NCI-H510A treated with DMSO at 0.1 percent for 48 hours (cell line): ENCODE data around the gene PRDM15.

Experiments
- DNase-seq: peaks from one replicate; lab custom pipeline; 2025; lab: John Stamatoyannopoulos, UW

PRDM15 gene

GRCh38 chr21:41778930-41779600, 100.1 kb downstream of the PRDM15 start:
- DNase-seq, result peak; percentile 90

- DNase-seq, result peak; percentile 46
Observed at GRCh38 chr21:41777951-41778815, 101.0 kb downstream of the PRDM15 start.

DNA sequence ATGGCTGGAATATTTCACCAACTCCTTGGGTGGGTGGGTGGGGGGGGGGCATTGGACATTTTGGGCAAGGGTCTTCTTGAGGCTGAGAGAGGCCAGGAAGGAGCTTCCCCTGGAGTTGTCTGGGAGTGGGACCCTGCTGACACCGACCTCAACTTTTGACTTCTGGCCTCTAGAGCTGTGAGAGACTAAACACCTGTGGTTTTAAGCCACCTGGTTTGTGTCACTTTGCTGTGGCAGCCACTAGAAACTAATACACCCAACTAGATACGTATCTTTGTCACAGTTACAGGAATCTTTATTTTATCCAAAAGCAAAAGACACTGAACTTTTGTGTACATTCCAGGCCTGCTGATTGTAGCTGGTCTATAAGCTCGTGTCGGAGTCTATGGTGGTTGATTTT, 102.4 kb downstream of the PRDM15 start:
- no peak for DNase-seq

- DNase-seq, result no peak
Observed at GRCh38 chr21:41775149-41775472, 104.0 kb downstream of the PRDM15 start.

- peak; percentile 93 for DNase-seq
Observed at GRCh38 chr21:41774467-41775148, 104.5 kb downstream of the PRDM15 start.

DNA sequence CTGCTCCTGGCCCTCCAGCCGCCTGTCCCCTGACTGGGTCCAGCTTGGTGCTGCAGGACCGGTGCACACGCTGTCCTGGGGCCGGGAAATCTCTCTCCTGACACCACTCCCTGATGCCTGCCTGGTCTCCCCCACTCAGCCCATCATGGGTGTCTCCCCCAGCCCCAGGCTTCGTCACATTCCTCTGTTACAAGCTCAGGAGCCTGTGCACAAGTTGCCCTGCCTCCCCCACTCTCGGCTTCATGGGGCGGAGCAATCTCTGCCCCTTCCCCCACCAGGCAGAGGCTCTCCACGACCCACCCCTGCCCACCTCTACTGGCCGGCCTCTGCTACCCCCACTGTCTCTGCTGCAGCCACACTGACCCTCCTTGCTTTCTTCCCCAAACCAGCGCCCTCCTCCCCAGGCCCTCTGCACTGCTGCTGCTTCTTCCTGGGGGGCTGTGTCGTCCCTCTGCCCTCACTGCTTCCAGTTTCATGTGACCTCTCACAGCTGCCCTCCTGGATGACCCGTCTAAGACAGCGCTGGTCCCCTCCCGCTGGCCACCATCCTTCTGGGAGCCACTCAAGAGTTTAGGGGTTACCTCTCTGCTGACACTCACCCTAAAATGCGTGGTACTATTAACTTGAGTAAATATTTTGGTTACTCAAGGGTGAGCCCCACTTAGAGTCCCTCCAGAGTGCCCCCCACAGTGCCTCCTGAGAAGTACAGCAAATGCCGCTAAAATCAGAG, 106.6 kb downstream of the PRDM15 start:
- no peak for DNase-seq

DNA sequence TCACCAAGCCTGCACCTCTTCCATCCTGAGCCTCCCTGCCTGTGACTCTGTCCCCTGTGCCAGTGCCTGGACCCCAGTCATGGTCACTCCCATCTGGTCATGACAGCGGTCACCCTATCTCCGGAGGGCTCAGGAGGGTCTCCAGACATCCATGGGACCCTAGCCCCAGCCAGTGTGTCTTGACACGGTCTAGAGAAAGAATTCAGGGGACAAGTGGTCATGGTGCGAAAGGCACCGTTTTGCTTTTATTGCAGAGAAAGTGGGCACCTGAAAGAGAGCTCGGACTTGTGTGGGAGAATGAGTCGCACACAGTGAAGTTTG, 107.6 kb downstream of the PRDM15 start:
- DNase-seq, result no peak

GRCh38 chr21:41770901-41771624, 108.1 kb downstream of the PRDM15 start:
- no peak for DNase-seq

GRCh38 chr21:41769933-41770332, 109.2 kb downstream of the PRDM15 start:
- DNase-seq, result no peak

GRCh38 chr21:41769521-41769920, 109.6 kb downstream of the PRDM15 start:
- DNase-seq, result no peak

GRCh38 chr21:41769111-41769510, 110.0 kb downstream of the PRDM15 start:
- no peak for DNase-seq

- DNase-seq, result peak; percentile 75
Observed at GRCh38 chr21:41768437-41769042, 110.6 kb downstream of the PRDM15 start.

- no peak for DNase-seq
Observed at GRCh38 chr21:41767606-41768436, 111.3 kb downstream of the PRDM15 start.

- DNase-seq, result peak; percentile 82
Observed at GRCh38 chr21:41766883-41767605, 112.1 kb downstream of the PRDM15 start, which contains the start of gene RIPK4. Gene RIPK4 (minus strand): TSS chr21:41767052. CDS start chr21:41767041, 11 bp downstream.

GRCh38 chr21:41765973-41766882, 112.9 kb downstream of the PRDM15 start:
- DNase-seq, result no peak

GRCh38 chr21:41765420-41765821, 113.7 kb downstream of the PRDM15 start:
- no peak for DNase-seq

DNA sequence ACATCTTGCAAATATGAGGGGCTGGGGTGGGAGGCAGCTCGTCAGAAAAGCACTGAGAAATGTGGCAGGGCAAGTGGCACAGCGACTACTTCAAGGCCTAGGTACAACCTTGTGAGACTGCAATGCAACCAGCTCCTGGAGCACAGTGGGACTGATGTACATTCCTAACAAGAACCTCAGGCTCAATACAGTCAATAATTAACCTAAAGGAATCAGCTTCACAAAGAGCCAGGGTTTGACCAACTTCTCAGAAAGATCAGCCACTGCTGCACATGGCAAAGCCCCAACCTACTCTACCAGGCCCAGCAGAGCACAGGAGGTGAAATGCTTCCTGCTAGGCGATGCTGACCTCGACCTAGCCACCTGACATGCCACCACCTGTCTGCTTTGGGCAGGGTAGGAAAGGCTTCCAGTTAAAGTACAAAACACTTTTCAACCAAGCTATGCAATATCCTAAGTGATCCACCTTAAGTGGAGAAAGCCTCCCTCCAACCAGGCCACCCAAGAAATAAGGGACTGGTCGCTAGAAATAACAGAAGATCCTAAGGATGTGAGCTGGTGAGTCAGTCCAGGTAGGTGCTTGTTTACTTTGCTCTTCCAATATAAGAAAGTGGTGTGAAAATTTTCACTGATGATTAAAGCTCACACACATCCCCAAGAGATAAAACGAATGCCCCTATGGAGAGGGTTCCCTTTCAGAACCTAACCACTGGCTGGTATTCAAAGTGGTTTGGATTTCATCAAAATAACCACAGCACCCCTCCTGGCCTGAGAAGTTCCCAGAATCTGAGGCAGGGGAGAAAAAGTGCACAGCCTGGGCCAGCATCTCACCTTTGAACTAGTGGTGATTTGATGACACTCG, 114.4 kb downstream of the PRDM15 start:
- peak; percentile 37 for DNase-seq

DNA sequence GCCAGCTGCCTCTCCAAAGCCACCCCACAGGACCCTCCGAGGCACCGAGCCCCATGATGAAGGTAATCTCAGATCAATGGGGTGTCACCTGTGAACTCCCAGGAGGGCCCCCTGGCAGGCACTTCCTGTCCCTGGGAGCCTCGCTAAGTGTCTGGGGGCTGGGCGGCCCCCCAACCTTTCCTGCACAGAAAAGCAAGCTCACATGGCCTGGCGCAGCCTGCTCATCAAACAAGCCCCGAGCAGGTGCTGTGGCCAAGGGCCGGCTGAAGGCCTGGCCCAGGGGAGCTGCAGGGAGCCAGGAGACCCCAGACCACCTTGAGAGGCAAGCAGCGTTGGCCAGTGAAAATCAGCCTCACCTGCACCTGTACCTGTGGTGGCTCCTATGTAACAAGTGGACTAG, 115.1 kb downstream of the PRDM15 start:
- DNase-seq, result no peak
